Smooth muscle cell (in vitro differentiated cells): ENCODE data around the gene LHX1. TPM values are rescaled to one million over a fixed set of nuclear protein-coding genes. Genes with fewer than 3 reads are reported as not detected.

ENCODE experiments used
- DNase-seq: peaks from one replicate; lab custom pipeline; 2025; ENCODE audit not compliant: unreplicated experiment; lab: John Stamatoyannopoulos, UW
- H2AFZ ChIP-seq: fragments of 200-600 bp; sonication (generic); 2 replicates; pipeline ENCODE4 v1.6.0; 2016; ENCODE audit warnings: antibody characterized with exemption, low read depth, mild to moderate bottlenecking
- H3F3A ChIP-seq: fragments of 200-600 bp; sonication (generic); 2 replicates; pipeline ENCODE4 v1.6.0; 2017; ENCODE audit warnings: antibody characterized with exemption, low read depth
- H3K27ac ChIP-seq: fragments of 200-600 bp; sonication (generic); 2 replicates; pipeline ENCODE4 v1.5.1; 2016; ENCODE audit warnings: low read depth, mild to moderate bottlenecking
- H3K27me3 ChIP-seq: fragments of 200-600 bp; sonication (generic); 2 replicates; pipeline ENCODE4 v1.6.1; 2016; ENCODE audit warnings: low read depth, mild to moderate bottlenecking
- H3K36me3 ChIP-seq: fragments of 200-600 bp; sonication (generic); 2 replicates; pipeline ENCODE4 v1.5.1; 2016; ENCODE audit warnings: low read depth
- H3K4me1 ChIP-seq: fragments of 200-600 bp; sonication (generic); 2 replicates; pipeline ENCODE4 v1.5.1; 2016; ENCODE audit warnings: low read depth
- H3K4me2 ChIP-seq: fragments of 200-600 bp; sonication (generic); 2 replicates; pipeline ENCODE4 v1.6.0; 2016; ENCODE audit warnings: mild to moderate bottlenecking
- H3K4me3 ChIP-seq: fragments of 200-600 bp; sonication (generic); 2 replicates; pipeline ENCODE4 v1.5.1; 2016; ENCODE audit warnings: mild to moderate bottlenecking
- H3K79me2 ChIP-seq: fragments of 200-600 bp; sonication (generic); 2 replicates; pipeline ENCODE4 v1.6.0; 2016; ENCODE audit warnings: low read depth, mild to moderate bottlenecking
- H3K9ac ChIP-seq: fragments of 200-600 bp; sonication (generic); 2 replicates; pipeline ENCODE4 v1.6.0; 2016; ENCODE audit warnings: low read depth
- H3K9me3 ChIP-seq: fragments of 200-600 bp; sonication (generic); replicated peaks from 2 replicates; pipeline ENCODE4 v1.5.1; 2016; ENCODE audit warnings: low read depth
- H4K20me1 ChIP-seq: fragments of 200-600 bp; sonication (generic); 2 replicates; pipeline ENCODE4 v1.6.0; 2016; ENCODE audit warnings: low read depth
- WGBS: methylation state at CpG from one replicate; pipeline ENCODE4 v1.1.7; 2016; ENCODE audit warnings: low lambda C conversion rate; 5-methylcytosine and 5-hydroxymethylcytosine counted together
- polyA plus RNA-seq: library from polyadenylated mRNA; unstranded; fragments of >200 nt; fragmentation: Nextera tagmentation; extraction: Ambion mirVana; gene quantifications from 2 replicates; pipeline ENCODE4 v1.2.1, GENCODE V29; 2016
- total RNA-seq: library from RNA; depleted of rRNA; stranded (reverse); fragments of >200 nt; gene quantifications from 2 replicates; pipeline ENCODE4 v1.2.3, GENCODE V29; 2014
- TF ChIP-seq, protein P1 (sequence below): fragments of 200-600 bp; sonication (generic); IDR thresholded peaks from 2 replicates; pipeline ENCODE4 v1.5.1; 2017; ENCODE audit warnings: borderline replicate concordance, mild to moderate bottlenecking, antibody characterized with exemption; ENCODE audit not compliant: insufficient read depth, poor library complexity, severe bottlenecking

LHX1 gene
- total and polyA plus RNA-seq, 2 experiments from 2014 or later = not detected

DNA sequence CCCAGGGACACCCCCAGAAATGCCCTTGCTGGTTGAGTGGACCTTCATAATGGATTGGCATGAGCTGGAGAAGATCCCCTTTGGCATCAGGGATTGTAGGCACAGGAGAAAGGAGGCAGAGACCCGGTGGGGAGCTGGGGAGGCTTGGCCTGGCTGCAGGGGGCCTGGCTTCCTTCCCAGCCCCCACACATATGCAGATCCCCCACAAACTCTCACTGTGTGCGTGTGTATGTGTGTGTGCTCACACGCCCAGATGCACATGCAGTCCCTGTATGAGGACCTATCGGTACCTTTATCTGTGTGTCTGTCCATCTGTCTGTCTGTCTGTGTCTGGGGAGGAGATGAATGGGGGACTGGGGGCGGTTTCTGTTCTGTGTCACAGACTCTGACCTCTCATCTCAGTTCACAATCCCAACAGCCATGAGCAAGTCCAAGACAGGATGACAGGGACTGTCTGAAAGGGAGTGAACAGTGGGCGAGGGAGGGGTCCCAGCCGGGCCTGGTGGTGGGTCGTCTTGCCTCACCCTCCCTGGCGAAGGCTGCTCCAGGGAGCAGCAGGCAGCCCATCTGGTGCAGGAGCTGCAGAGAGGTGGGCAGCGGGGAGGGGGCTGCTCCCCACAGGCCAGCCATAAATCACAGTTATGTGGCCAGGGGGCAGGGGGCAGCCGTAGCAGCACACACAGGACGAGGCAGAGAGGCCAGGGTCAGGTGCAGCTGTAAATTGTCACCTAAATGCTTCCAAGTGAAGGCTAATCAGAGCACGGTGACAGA, 46.7 kb upstream of the LHX1 start:
- H3K27ac ChIP-seq = no peak overlapping the region
- H3F3A ChIP-seq = no peaks in the 10 kb centered on the region
- H3K79me2 ChIP-seq = no peaks in the 10 kb centered on the region
- no peak for DNase-seq
- 76% methylated on average over 13 of the region's 13 CpGs for WGBS
- H4K20me1 ChIP-seq = no peaks in the 10 kb centered on the region
- no peaks in the 10 kb centered on the region for H3K36me3 ChIP-seq
- no peak overlapping the region for H3K4me3 ChIP-seq
- H3K4me1 ChIP-seq = no peaks in the 10 kb centered on the region
- H3K4me2 ChIP-seq = no peak overlapping the region
- no peaks in the 10 kb centered on the region for H3K9me3 ChIP-seq
- TF ChIP-seq, protein P1, sequence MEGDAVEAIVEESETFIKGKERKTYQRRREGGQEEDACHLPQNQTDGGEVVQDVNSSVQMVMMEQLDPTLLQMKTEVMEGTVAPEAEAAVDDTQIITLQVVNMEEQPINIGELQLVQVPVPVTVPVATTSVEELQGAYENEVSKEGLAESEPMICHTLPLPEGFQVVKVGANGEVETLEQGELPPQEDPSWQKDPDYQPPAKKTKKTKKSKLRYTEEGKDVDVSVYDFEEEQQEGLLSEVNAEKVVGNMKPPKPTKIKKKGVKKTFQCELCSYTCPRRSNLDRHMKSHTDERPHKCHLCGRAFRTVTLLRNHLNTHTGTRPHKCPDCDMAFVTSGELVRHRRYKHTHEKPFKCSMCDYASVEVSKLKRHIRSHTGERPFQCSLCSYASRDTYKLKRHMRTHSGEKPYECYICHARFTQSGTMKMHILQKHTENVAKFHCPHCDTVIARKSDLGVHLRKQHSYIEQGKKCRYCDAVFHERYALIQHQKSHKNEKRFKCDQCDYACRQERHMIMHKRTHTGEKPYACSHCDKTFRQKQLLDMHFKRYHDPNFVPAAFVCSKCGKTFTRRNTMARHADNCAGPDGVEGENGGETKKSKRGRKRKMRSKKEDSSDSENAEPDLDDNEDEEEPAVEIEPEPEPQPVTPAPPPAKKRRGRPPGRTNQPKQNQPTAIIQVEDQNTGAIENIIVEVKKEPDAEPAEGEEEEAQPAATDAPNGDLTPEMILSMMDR = no peak
- H3K9ac ChIP-seq = no peak overlapping the region
- H2AFZ ChIP-seq = no peak overlapping the region
- H3K27me3 ChIP-seq = peaks cover 66% of the 10 kb centered on the region

DNA sequence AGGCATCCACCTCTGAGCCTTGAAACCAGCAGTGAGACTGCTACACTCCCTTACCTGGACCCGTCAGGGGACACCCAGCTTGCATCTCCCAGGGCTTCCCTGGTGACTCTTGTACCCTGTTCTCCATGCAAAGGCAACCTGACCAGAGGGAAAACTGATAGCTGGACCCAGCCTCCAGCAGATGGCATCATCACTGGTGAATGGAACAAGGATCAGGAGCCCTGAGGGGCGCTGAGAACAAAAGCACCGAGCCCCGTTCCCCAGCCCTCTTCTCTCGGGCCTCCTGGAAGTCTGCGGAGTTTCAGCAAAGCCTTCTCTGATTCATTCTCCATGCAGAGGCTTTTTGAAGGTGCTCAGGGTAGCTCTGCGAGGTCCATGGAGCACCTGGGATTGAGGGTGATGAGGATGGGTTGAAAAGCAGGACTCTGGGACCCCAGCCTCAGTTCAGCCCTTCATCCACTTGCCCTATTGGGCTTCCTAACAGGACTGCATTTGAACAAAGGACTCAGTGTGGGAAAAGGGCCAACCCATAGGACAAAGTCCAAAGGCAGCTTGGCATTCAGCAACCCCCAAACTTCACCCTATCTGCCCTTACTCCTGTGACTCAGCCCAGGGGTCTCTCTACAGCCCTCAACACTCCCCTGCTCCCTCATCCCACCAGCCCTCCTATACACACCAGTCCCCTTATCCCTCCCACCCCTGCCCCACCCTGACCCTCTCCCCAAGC, 45.0 kb upstream of the LHX1 start:
- Histone ChIP-seq H3K27me3 (peaks cover 73% of the 10 kb centered on the region), H3K4me1 (no peaks in the 10 kb centered on the region), H2AFZ (no peak overlapping the region), H3K27ac (no peak overlapping the region), H3K9ac (no peak overlapping the region), H4K20me1 (no peaks in the 10 kb centered on the region), H3F3A (no peaks in the 10 kb centered on the region), H3K4me3 (no peak overlapping the region), H3K4me2 (no peak overlapping the region), H3K79me2 (no peaks in the 10 kb centered on the region), H3K9me3 (no peaks in the 10 kb centered on the region), H3K36me3 (no peaks in the 10 kb centered on the region)
- 86% methylated on average over 7 of the region's 7 CpGs for whole genome bisulfite sequencing
- TF ChIP-seq, protein P1 = no peak
- no peak for DNase-seq

DNA sequence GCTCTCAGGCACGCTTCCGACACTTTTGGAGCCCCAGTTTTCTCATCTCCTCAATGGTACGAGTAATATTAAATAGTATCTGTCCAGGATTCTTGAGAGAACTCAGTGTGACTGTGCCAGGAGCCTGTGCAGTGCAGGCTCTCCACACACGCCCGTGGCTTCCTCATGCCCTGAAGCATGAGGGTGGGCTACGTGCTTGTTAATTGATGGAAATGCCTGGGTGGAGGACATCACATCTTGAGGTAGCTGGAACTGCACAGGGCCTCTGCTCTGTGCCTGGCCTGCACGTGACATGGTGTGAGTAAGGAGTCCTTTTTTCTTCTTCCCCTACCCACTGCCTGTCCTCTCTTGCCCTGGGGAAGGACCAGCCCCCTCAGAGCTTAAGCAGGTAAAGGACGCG, 43.1 kb upstream of the LHX1 start:
- WGBS = 89% methylated on average over 9 of the region's 9 CpGs

More for the DNA sequence above, 43.1 kb upstream of the LHX1 start:
- no peaks in the 10 kb centered on the region for H3K9me3 ChIP-seq
- H3K9ac ChIP-seq = no peak overlapping the region
- TF ChIP-seq, protein P1 = no peak
- H3K27me3 ChIP-seq = peaks cover 66% of the 10 kb centered on the region
- no peaks in the 10 kb centered on the region for H3F3A ChIP-seq
- no peaks in the 10 kb centered on the region for H3K4me1 ChIP-seq
- H3K36me3 ChIP-seq = no peaks in the 10 kb centered on the region
- no peak overlapping the region for H3K4me3 ChIP-seq
- no peak overlapping the region for H2AFZ ChIP-seq
- H3K4me2 ChIP-seq = no peak overlapping the region
- no peak for DNase-seq
- H4K20me1 ChIP-seq = no peaks in the 10 kb centered on the region
- no peaks in the 10 kb centered on the region for H3K79me2 ChIP-seq
- no peak overlapping the region for H3K27ac ChIP-seq
